K562 (cell line): Measurements from ENCODE around the gene NFYC. TPM values are rescaled to one million over a fixed set of nuclear protein-coding genes. Genes with fewer than 3 reads are reported as not detected.
A peak's percentile ranks its signal among the peaks of the same experiment; 100 is the strongest.

Experiments
- ARID2 ChIP-seq: fragments of 450-650 bp; IDR thresholded peaks from 2 replicates; pipeline ENCODE4 v1.6.1; 2017; ENCODE audit warnings: antibody characterized with exemption, mild to moderate bottlenecking
- ETV5 ChIP-seq: sonication (generic); formaldehyde crosslinking; IDR thresholded peaks from 2 replicates; pipeline ENCODE4 v1.4.0; 2020; ENCODE audit warnings: low read depth, mild to moderate bottlenecking, missing genetic modification reagents
- KDM2B ChIP-seq: fragments of 250-450 bp; sonication (Bioruptor Pico); IDR thresholded peaks from 2 replicates; pipeline ENCODE4 v1.8.0; 2021; ENCODE audit warnings: mild to moderate bottlenecking, moderate library complexity
- KLF13 ChIP-seq: fragments of 450-650 bp; IDR thresholded peaks from 2 replicates; pipeline ENCODE4 v1.6.1; 2016; ENCODE audit warnings: missing genetic modification characterization, low read depth, mild to moderate bottlenecking, missing compliant biosample characterization, moderate library complexity, borderline replicate concordance
- NR1H2 ChIP-seq: sonication (generic); formaldehyde crosslinking; IDR thresholded peaks from 2 replicates; pipeline ENCODE4 v1.4.0; 2020; ENCODE audit warnings: mild to moderate bottlenecking, missing genetic modification reagents
- SMC3 ChIP-seq: conservative IDR thresholded peaks from 2 replicates; pipeline ENCODE4 v1.6.1; 2011; ENCODE audit warnings: low read depth, low read length, improper control_type of control experiment; ENCODE audit not compliant: insufficient read depth
- XRCC3 ChIP-seq: fragments of 450-650 bp; IDR thresholded peaks from 2 replicates; pipeline ENCODE4 v1.6.1; 2017; ENCODE audit warnings: mild to moderate bottlenecking, moderate library complexity
- ZBTB11 ChIP-seq, 3 experiments: fragments of 200-800 bp in 1 of 3; fragments of 250-450 bp in 1 of 3; fragments of 450-650 bp in 1 of 3; sonication (Bioruptor Pico) in 1 of 3; sonication (Bioruptor generic) in 1 of 3; formaldehyde crosslinking in 1 of 3; IDR thresholded peaks; 2 replicates each; pipeline versions ENCODE4 v1.6.1 to v1.8.0; 2016 to 2022; ENCODE audit warnings: mild to moderate bottlenecking in 2 of 3, missing genetic modification characterization in 2 of 3, missing compliant biosample characterization in 1 of 3, moderate library complexity in 1 of 3
- ZMIZ1 ChIP-seq, 2 experiments: fragments of 150-350 bp in 1 of 2; IDR thresholded peaks; 2 replicates each; pipeline ENCODE4 v1.6.1; 2012 to 2016; ENCODE audit warnings: low read depth in 2 of 2, low read length in 2 of 2, mild to moderate bottlenecking in 1 of 2, moderate library complexity in 1 of 2
- ZNF311 ChIP-seq: fragments of 250-450 bp; sonication (Bioruptor Pico); IDR thresholded peaks from 2 replicates; pipeline ENCODE4 v1.4.0; 2020; ENCODE audit warnings: mild to moderate bottlenecking, moderate library complexity
- ZNF395 ChIP-seq: fragments of 200-800 bp; sonication (Bioruptor generic); IDR thresholded peaks from 2 replicates; pipeline ENCODE4 v1.6.1; 2017; ENCODE audit warnings: missing genetic modification characterization, missing compliant biosample characterization
- ZNF592 ChIP-seq: fragments of 450-650 bp; IDR thresholded peaks from 2 replicates; pipeline ENCODE4 v1.6.1; 2017; ENCODE audit warnings: antibody characterized with exemption, mild to moderate bottlenecking
- polyA plus RNA-seq, 8 experiments: library from polyadenylated mRNA; depleted of rRNA in 4 of 8; stranded (reverse) in 5 of 8; unstranded in 3 of 8; fragments of >200 nt; fragmentation: Nextera tagmentation in 2 of 8; fragmentation: Illumina TruSeq in 1 of 8; extraction: Ambion mirVana in 2 of 8; extraction: Trizol in 1 of 8; gene quantifications; 2 replicates each; pipeline versions ENCODE4 v1.2.1 to v1.2.3, GENCODE V29; 2011 to 2014; ENCODE audit warnings: inconsistent platforms in 1 of 8, missing spikeins in 1 of 8
- total RNA-seq, 7 experiments: library from RNA; depleted of rRNA in 6 of 7; stranded (reverse); fragments of >200 nt in 6 of 7; fragmentation: Illumina TruSeq in 2 of 7; extraction: Trizol in 2 of 7; gene quantifications; 2 replicates each; pipeline versions ENCODE4 v1.2.1 to v1.2.3, GENCODE V29; 2011 to 2021; ENCODE audit warnings: low replicate concordance in 1 of 7

NFYC gene
- total and polyA plus RNA-seq, 9 of the 15 experiments (the other 6 are each of a cell fraction or from before 2014, with no cell fraction given): 4.8 to 59.8 (median 41.1) TPM

- TF ChIP-seq ETV5 (CRISPR knock-in tag) (peak; percentile 19; the same call in 1 of the 2 replicates), ZMIZ1 (IDR thresholded peaks at IDR 0.05; ENCODE audit: low read depth in 2 of 2, low read length in 2 of 2) (no peak), NR1H2 (CRISPR knock-in tag) (no peak), ZBTB11 (CRISPR knock-in tag; IDR thresholded peaks at IDR 0.05) (0 out of 6 replicates have a peak, but pooled peaks of 1 of the 3 experiments have one; percentile 17), KLF13 (no peak), KDM2B (CRISPR knock-in tag) (no peak), ZNF395 (CRISPR knock-in tag) (no peak), ZNF592 (peak; percentile 70; the same call in 1 of the 2 replicates), XRCC3 (no peak), SMC3 (peak; percentile 94), ARID2 (peak; percentile 27; the same call in 1 of the 2 replicates), ZNF311 (no peak)
Measured at GRCh38 chr1:40774266-40774998, 82.9 kb downstream of the NFYC start (continued).
